HG03457 (cell line): ENCODE results near the gene EXOC6B.
"Not testable (repeated sequence)": the region's sequence is repeated elsewhere in the genome, so short reads cannot be mapped to it uniquely, and the experiment has no call there.

Experiments used
- ATAC-seq: cut with Tn5 transposase; IDR thresholded peaks from one replicate; pipeline ENCODE4 v1.9.1; 2021; ENCODE audit warnings: moderate number of reproducible peaks; ENCODE audit not compliant: unreplicated experiment

Gene EXOC6B

GRCh38 chr2:72619626-72620025, 206.2 kb downstream of the EXOC6B start:
- ATAC-seq = no peak

- no peak for ATAC-seq
These were observed 211.9 kb downstream of the EXOC6B start for GRCh38 chr2:72613931-72614330.

- no peak for ATAC-seq
These were observed 213.1 kb downstream of the EXOC6B start for GRCh38 chr2:72612614-72613160.

GRCh38 chr2:72607189-72607588, 218.6 kb downstream of the EXOC6B start:
- no peak for ATAC-seq

- ATAC-seq = no peak
These were observed 219.9 kb downstream of the EXOC6B start for GRCh38 chr2:72605836-72606442.

- ATAC-seq = no peak
These were observed 221.4 kb downstream of the EXOC6B start for GRCh38 chr2:72604468-72604867.

- ATAC-seq = no peak
These were observed 222.4 kb downstream of the EXOC6B start for GRCh38 chr2:72603481-72603880.

GRCh38 chr2:72602711-72603110, 223.1 kb downstream of the EXOC6B start:
- no peak for ATAC-seq

GRCh38 chr2:72602095-72602494, 223.7 kb downstream of the EXOC6B start:
- no peak for ATAC-seq

- not testable (repeated sequence) for ATAC-seq
These were observed 242.0 kb downstream of the EXOC6B start for GRCh38 chr2:72583836-72584235.

- no peak for ATAC-seq
These were observed 242.5 kb downstream of the EXOC6B start for GRCh38 chr2:72583376-72583775.

- ATAC-seq = no peak
These were observed 244.2 kb downstream of the EXOC6B start for GRCh38 chr2:72581560-72582181.

GRCh38 chr2:72579591-72580180, 246.1 kb downstream of the EXOC6B start:
- no peak for ATAC-seq

GRCh38 chr2:72576861-72577260, 249.0 kb downstream of the EXOC6B start:
- ATAC-seq = no peak

- no peak for ATAC-seq
These were observed 249.4 kb downstream of the EXOC6B start for GRCh38 chr2:72576459-72576858.

- no peak for ATAC-seq
These were observed 250.9 kb downstream of the EXOC6B start for GRCh38 chr2:72574886-72575285.

GRCh38 chr2:72573232-72573631, 252.6 kb downstream of the EXOC6B start:
- ATAC-seq = no peak

- no peak for ATAC-seq
These were observed 253.3 kb downstream of the EXOC6B start for GRCh38 chr2:72572501-72572900.

- no peak for ATAC-seq
These were observed 255.4 kb downstream of the EXOC6B start for GRCh38 chr2:72570413-72570812.

GRCh38 chr2:72562451-72563153, 263.2 kb downstream of the EXOC6B start:
- no peak for ATAC-seq

GRCh38 chr2:72561621-72562318, 264.1 kb downstream of the EXOC6B start:
- ATAC-seq = no peak
